SH-SY5Y (cell line): Measurements from ENCODE around the gene PRKCZ.

ENCODE experiments used
- GATA2 ChIP-seq: IDR thresholded peaks from 2 replicates; pipeline ENCODE4 v1.6.1; 2011; ENCODE audit warnings: mild to moderate bottlenecking, low read depth, low read length
- GATA3 ChIP-seq: IDR thresholded peaks from 2 replicates; pipeline ENCODE4 v1.6.1; 2011; ENCODE audit warnings: low read depth, mild to moderate bottlenecking, low read length, moderate library complexity

GRCh38 chr1:2151252-2151651 lies 101.0 kb downstream of the PRKCZ start:
- TF ChIP-seq GATA2 (no peak), GATA3 (no peak)
